Measurements from ENCODE around the gene ANKRD31.

Gene ANKRD31

DNA sequence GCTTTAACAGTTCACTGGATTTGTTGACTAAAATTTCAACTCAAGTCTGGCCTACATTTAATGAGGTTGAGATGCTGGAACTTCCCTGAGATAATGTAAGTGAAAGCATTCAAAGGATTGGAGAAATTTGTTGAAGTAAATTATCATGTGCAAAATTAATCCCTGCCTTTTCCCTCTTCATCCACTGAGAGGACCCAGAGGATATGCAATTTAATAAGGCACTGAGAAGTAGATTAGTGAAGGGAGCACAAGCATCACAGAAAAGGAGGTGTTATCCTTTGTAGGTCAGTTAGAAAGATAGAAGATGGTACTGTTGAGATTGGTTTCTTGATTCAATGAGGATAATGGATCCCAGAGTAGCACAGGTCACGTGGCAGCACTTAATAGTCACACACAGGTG lies 42.6 kb upstream of the ANKRD31 start:
- TF ChIP-seq TAF1 (IDR thresholded peaks at IDR 0.05; ENCODE audit: borderline replicate concordance, insufficient read depth, low read length) (no peak), FOXP2 (optimal IDR thresholded peaks at IDR 0.05; ENCODE audit: borderline replicate concordance, extremely low read depth, extremely low read length, insufficient read depth) (no peak), POLR2AphosphoS5 (IDR thresholded peaks at IDR 0.05; ENCODE audit: low read depth, low read length) (no peak), SIN3A (IDR thresholded peaks at IDR 0.05; ENCODE audit: borderline replicate concordance, insufficient read depth, low read length) (no peak)
- TF ChIP-seq, protein P1, sequence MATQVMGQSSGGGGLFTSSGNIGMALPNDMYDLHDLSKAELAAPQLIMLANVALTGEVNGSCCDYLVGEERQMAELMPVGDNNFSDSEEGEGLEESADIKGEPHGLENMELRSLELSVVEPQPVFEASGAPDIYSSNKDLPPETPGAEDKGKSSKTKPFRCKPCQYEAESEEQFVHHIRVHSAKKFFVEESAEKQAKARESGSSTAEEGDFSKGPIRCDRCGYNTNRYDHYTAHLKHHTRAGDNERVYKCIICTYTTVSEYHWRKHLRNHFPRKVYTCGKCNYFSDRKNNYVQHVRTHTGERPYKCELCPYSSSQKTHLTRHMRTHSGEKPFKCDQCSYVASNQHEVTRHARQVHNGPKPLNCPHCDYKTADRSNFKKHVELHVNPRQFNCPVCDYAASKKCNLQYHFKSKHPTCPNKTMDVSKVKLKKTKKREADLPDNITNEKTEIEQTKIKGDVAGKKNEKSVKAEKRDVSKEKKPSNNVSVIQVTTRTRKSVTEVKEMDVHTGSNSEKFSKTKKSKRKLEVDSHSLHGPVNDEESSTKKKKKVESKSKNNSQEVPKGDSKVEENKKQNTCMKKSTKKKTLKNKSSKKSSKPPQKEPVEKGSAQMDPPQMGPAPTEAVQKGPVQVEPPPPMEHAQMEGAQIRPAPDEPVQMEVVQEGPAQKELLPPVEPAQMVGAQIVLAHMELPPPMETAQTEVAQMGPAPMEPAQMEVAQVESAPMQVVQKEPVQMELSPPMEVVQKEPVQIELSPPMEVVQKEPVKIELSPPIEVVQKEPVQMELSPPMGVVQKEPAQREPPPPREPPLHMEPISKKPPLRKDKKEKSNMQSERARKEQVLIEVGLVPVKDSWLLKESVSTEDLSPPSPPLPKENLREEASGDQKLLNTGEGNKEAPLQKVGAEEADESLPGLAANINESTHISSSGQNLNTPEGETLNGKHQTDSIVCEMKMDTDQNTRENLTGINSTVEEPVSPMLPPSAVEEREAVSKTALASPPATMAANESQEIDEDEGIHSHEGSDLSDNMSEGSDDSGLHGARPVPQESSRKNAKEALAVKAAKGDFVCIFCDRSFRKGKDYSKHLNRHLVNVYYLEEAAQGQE (IDR thresholded peaks at IDR 0.05; ENCODE audit: insufficient read depth in 1 of 2, low read depth in 2 of 2, low read length in 2 of 2): no peak

DNA sequence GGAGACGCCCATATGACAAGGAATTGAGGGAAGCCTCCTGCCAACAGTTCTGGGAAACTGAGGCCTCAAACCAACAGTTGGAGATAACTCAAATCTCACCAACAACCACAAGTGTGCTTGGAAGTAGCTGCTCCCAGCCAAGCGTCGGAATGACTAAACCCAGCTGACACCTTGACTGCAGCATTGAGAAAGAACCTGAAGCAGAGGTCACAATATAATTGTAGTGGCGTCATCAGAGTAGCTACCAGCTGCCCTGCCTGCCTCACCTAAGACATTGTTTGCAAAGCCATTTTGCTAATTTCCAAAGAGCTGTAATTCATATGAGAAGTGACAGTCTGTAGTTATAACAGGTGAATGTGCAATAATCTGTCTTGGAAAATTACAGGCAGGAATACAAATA lies 40.8 kb upstream of the ANKRD31 start:
- TF ChIP-seq, protein P1 (IDR thresholded peaks at IDR 0.05; ENCODE audit: insufficient read depth in 1 of 2, low read depth in 2 of 2, low read length in 2 of 2): no peak
- no peak for TF ChIP-seq POLR2AphosphoS5 (IDR thresholded peaks at IDR 0.05; ENCODE audit: low read depth, low read length)
- TF ChIP-seq FOXP2 (optimal IDR thresholded peaks at IDR 0.05; ENCODE audit: borderline replicate concordance, extremely low read depth, extremely low read length, insufficient read depth): no peak
- TF ChIP-seq SIN3A (IDR thresholded peaks at IDR 0.05; ENCODE audit: borderline replicate concordance, insufficient read depth, low read length): no peak
- no peak for TF ChIP-seq TAF1 (IDR thresholded peaks at IDR 0.05; ENCODE audit: borderline replicate concordance, insufficient read depth, low read length)

DNA sequence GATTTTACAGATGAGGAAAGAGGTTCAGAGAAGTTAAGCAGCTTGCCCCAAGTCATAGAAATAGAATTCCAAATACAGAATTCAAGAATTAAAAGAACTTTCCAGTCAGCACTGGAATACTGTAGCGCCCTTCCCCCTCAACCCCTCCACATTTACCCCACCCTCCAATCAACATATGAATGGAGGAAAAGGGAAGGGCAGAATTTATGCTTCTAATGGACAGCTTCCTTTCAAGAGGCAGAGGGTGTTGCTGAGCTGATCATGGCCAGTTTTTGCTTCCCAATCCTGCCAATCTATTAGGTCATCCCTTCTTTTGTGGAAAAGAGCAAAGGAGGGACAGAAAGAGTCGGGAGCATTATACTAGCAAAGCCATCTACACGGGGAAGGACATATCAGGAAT lies 39.1 kb upstream of the ANKRD31 start:
- TF ChIP-seq FOXP2 (optimal IDR thresholded peaks at IDR 0.05; ENCODE audit: borderline replicate concordance, extremely low read depth, extremely low read length, insufficient read depth): no peak
- no peak for TF ChIP-seq POLR2AphosphoS5 (IDR thresholded peaks at IDR 0.05; ENCODE audit: low read depth, low read length)
- no peak for TF ChIP-seq TAF1 (IDR thresholded peaks at IDR 0.05; ENCODE audit: borderline replicate concordance, insufficient read depth, low read length)
- TF ChIP-seq, protein P1 (IDR thresholded peaks at IDR 0.05; ENCODE audit: insufficient read depth in 1 of 2, low read depth in 2 of 2, low read length in 2 of 2): no peak
- no peak for TF ChIP-seq SIN3A (IDR thresholded peaks at IDR 0.05; ENCODE audit: borderline replicate concordance, insufficient read depth, low read length)

DNA sequence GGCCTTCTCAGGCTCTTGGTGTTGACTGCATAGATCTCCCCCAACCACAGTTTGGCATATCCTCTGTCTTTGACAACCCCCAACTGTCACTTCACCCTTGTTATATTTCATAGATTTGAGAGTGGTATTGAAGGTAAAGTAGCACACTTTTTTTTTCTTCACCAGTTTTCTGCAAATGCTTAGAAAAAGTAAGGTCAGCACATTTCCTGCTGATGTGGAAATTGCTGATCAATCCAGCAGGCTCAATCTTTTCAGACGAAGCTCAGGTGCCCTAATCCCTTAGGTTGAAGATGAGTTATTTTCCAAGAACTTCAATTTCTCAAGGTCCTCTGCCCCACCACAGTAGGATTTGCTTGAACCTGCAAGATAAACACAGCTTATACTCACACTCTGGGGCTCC lies 38.5 kb upstream of the ANKRD31 start:
- TF ChIP-seq POLR2AphosphoS5 (IDR thresholded peaks at IDR 0.05; ENCODE audit: low read depth, low read length): no peak
- no peak for TF ChIP-seq SIN3A (IDR thresholded peaks at IDR 0.05; ENCODE audit: borderline replicate concordance, insufficient read depth, low read length)
- TF ChIP-seq FOXP2 (optimal IDR thresholded peaks at IDR 0.05; ENCODE audit: borderline replicate concordance, extremely low read depth, extremely low read length, insufficient read depth): no peak
- TF ChIP-seq, protein P1 (IDR thresholded peaks at IDR 0.05; ENCODE audit: insufficient read depth in 1 of 2, low read depth in 2 of 2, low read length in 2 of 2): no peak
- TF ChIP-seq TAF1 (IDR thresholded peaks at IDR 0.05; ENCODE audit: borderline replicate concordance, insufficient read depth, low read length): no peak

DNA sequence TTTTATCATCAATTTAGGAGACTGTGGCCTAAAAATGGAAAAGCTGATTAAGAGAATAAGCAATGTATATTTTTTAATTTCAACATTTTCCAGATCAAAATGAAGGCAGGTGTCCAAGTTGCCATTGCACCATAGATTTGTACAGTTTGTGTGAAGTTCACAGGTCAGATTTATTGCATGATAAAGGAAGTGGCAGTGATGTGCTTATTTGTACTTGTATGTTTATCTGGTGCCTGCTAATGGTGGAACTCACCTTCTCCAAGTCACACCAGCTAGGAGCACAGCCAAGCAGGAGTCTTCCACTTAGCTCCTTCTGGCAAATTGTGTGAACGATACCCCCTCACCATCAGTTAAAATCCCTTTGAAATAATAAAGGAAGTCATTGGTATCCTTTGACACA lies 37.8 kb upstream of the ANKRD31 start:
- TF ChIP-seq TAF1 (IDR thresholded peaks at IDR 0.05; ENCODE audit: borderline replicate concordance, insufficient read depth, low read length) (no peak), SIN3A (IDR thresholded peaks at IDR 0.05; ENCODE audit: borderline replicate concordance, insufficient read depth, low read length) (no peak), FOXP2 (optimal IDR thresholded peaks at IDR 0.05; ENCODE audit: borderline replicate concordance, extremely low read depth, extremely low read length, insufficient read depth) (no peak), POLR2AphosphoS5 (IDR thresholded peaks at IDR 0.05; ENCODE audit: low read depth, low read length) (no peak)
- TF ChIP-seq, protein P1 (IDR thresholded peaks at IDR 0.05; ENCODE audit: insufficient read depth in 1 of 2, low read depth in 2 of 2, low read length in 2 of 2): no peak
